SIG-M5 (cell line): Measurements from ENCODE around the gene GPR137.
"Not testable (repeated sequence)": the region's sequence is repeated elsewhere in the genome, so short reads cannot be mapped to it uniquely, and the experiment has no call there.

Experiments used
- DNase-seq: peaks from one replicate; lab custom pipeline; 2025; lab: John Stamatoyannopoulos, UW

Gene GPR137

DNA sequence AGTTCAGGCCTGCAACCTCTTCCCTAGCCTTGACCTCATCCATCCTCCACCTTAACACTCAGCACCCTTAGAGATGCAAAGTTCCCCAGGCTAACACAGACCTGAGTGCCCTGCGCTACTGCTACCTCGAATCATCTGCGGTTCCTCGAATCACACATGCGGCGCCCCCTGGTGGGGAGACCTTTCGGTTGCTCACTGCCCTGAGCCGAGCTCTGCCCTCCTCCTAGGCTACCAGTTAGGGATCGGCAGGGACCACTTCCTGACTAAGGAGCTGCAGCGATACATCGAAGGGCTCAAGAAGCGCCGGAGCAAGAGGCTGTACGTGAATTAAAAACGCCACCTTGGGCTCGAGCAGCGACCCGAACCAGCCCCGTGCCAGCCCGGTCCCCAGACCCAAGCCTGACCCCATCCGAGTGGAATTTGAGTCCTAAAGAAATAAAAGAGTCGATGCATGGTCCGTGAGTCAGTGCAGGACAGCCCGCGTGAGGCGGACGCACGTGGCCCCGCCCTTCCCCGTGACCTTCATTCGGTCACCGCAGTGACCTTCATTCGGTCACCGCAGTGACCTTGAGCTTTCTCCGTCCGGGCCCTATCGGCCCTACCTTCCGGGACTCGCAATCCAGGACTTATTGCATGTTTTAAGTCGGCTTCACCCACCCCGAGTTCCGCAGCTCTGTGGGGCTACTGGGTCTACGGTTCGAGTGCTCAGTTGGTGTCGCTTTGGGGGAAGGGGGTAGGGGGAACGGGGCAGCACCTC lies 18.8 kb downstream of the GPR137 start:
- DNase-seq, result peak; percentile 63

DNA sequence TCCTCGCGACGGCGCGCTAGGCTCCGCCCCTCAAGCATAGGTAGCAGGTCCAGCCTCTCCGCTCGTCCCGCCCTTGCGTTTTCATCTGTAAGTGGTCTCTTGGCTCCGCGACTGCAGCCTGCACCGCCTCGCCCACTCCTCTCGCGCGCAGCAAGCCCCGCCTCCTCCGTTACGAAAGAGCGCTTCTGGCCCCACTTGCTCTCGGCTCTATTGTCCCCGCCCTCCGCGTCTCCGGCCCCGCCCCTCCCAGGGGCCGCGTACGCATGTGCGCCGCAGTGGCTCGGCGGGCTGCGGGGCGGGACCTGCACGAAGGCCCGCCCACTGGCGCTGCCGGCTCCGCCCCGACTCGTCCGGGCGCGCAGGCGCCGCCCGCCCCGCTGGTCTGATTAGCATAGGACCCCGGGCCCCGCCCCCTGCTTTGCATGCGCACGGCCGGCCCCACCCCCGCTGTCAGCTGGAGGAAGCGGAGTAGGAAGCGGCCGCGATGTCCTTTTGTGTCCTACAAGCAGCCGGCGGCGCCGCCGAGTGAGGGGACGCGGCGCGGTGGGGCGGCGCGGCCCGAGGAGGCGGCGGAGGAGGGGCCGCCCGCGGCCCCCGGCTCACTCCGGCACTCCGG lies 19.5 kb downstream of the GPR137 start, which contains the start of gene ESRRA:
Gene ESRRA (plus strand): TSS at position 450 of the 616 bp plus-strand sequence. CDS start 1,656 bp downstream, outside the sequence.
- DNase-seq, result peak; percentile 84

DNA sequence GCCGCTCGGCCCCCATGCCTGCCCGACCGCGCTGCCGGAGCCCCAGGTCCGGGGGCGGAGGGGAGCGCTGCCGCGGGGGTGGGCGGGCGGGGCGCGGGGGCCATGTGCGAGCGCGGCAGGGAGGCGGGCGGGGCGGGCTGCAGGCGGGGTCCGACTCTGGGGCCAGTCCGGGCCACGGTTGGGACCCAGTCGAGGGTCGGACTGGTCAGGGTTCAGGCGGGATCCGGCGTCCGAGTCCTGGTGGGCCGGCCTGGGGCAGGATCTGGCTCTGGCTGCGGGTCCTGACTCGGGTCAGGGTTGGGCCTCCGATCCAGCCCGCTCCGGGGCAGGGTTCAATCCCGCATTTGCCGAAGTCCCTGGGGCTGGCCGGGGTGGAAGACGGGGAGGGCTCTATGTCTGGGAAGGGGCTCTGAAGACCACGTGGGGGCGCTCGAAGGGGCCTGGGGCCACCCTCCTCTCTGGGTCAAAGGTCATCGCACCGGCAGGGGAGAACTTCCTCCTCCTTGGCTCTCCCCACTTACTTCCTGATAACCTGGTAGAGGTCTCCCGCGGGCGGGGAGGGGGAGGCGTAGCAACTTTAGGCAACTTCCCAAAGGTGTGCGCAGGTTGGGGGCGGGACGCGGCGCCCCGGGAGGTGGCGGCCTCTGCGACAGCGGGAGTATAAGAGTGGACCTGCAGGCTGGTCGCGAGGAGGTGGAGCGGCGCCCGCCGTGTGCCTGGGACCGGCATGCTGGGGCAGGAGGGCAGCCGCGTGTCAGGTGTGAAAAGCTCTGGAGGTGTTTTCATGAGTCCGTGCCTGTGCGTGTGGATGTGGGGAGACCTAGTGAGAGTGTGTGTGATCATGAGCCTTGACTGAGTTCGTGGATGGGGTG lies 20.3 kb downstream of the GPR137 start:
- no peak for DNase-seq

DNA sequence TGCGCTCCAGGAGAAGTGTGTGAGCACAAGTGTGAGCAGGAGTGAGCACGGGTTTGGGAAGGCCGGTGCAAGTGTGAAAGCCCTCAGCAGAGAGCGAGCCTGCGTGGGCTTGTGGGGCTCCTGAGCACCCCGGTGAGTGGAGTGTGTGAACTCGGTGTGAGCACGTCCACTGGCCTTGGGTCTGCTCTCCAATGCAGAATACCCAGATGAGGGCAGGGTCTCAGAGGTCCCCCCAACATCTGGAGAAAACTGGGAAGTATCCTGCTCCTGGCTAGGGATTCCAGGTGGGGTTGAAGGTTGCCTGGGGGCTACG lies 20.9 kb downstream of the GPR137 start:
- no peak for DNase-seq

DNA sequence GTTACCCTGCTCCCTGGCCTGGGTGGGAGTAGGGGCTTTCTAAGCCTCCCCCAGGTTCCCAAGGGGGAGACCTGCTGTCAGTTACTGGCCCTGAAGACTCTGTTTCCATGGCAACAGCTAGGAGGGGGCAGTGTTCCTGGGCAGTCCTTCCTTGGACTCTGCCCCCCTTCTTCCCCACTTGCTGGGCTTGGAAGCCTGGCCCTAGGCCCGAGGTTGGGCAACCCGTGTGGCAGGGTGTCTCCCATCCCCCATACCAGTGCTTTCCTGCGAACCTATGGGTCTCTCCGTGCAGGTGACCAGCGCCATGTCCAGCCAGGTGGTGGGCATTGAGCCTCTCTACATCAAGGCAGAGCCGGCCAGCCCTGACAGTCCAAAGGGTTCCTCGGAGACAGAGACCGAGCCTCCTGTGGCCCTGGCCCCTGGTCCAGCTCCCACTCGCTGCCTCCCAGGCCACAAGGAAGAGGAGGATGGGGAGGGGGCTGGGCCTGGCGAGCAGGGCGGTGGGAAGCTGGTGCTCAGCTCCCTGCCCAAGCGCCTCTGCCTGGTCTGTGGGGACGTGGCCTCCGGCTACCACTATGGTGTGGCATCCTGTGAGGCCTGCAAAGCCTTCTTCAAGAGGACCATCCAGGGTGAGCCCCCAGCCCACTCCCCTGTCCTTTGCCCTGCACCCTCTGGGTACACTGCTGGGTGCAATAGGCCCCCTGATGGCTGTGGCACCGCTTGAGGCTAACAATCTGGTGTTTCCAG lies 21.4 kb downstream of the GPR137 start:
- no peak for DNase-seq

DNA sequence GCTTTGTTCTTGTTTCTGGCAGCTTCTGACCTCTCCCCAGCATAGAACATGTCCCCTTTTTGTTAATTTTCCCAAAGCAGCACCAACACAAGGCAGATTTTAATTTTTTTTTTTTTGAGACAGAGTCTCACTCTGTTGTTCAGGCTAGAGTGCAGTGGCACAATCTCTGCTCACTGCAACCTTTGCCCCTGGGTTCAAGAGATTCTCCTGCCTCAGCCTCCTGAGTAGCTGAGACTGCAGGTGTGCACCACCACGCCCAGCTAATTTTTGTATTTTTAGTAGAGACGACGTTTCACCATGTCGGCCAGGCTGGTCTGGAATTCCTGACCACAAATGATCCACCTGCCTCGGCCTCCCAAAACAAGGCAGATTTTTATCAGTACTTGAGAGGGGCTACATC lies 22.1 kb downstream of the GPR137 start:
- DNase-seq, result not testable (repeated sequence)

DNA sequence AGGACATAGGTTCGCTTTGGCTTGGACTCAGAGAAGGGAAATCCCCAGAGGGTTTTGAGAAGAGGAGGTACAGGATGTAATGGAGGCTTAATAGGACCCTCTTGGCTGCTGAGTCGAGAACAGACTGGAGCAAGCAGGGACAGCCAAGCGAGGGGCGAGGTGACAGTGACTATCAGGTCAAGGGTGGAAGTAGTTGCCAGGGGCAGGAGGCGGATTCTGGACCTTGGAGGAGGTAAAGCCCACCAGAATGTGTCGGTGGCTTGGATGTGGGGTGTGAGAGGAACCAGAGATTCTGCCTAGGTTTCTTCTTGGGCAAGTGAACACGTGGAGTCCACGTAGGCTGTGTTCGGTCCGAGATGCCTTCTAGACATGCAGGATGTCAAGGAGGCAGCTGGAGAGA lies 27.3 kb downstream of the GPR137 start:
- DNase-seq, result no peak

DNA sequence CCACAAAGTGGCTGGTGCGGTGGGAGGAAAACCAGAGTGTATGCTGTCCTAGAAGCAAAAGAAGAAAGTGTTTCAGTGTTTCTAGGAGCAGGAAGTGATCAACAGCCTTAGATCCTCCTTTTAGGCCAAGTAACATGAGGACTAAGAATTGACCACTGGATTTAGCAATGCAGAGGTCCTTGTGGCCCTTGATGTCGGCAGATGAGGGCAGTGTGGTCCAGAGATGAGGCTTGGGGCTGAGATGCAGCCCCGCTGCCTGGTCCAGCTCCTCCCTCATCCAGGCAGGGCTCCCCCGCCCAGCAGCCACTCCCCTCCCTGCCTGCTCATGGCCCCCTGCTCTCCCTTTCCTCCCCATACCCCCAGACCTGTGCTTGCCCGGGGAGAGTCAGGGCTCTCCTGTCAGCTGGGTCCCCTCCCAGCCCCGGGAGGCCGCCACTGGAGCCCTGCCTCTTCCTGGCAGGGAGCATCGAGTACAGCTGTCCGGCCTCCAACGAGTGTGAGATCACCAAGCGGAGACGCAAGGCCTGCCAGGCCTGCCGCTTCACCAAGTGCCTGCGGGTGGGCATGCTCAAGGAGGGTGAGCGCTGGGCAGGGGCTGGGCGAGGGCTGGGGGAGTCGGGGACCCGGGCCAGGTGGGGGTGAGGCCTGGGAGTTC lies 28.0 kb downstream of the GPR137 start:
- DNase-seq, result no peak

DNA sequence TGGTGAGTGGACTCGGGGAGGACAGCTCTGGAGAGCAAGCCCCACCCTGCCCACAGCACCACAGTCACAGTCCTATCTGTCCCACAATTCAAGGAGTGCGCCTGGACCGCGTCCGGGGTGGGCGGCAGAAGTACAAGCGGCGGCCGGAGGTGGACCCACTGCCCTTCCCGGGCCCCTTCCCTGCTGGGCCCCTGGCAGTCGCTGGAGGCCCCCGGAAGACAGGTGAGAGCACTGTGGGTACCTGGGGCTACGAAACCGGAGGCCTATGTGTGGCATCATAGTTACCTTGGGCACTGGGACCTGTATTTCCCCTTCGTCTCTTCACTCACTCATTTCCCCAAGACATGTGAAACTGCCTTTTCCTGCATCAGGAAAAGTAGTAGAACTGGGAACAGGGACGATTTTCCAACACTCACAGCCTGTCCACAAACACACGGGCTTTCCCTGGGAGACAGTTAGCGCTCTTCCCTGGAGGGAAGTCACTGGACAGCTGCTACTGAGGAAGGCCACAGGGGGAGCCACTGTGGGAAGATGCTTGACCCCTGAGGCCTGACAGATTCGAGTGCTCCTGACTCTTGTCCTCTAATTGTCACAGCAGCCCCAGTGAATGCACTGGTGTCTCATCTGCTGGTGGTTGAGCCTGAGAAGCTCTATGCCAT lies 28.6 kb downstream of the GPR137 start:
- no peak for DNase-seq

DNA sequence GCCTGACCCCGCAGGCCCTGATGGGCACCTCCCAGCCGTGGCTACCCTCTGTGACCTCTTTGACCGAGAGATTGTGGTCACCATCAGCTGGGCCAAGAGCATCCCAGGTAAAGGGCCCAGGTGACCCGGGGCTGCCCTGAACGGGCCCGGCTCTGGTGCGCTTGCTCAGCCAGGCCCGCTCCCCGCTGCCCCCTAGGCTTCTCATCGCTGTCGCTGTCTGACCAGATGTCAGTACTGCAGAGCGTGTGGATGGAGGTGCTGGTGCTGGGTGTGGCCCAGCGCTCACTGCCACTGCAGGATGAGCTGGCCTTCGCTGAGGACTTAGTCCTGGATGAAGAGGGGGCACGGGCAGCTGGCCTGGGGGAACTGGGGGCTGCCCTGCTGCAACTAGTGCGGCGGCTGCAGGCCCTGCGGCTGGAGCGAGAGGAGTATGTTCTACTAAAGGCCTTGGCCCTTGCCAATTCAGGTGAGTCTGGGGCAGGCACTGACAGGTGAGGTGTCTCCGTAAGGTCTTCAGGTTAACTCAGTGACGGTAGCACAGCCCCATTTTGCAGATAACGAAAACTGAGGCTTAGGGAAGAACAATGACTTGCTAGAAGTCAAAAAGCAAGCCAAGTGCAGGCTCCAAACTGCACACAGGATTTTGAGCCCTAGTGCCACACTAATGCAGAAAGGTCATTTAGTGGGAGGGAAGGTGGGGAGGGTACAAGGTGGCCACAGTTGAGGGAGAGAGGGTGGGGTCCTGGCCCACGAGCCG lies 29.3 kb downstream of the GPR137 start:
- DNase-seq, result no peak

DNA sequence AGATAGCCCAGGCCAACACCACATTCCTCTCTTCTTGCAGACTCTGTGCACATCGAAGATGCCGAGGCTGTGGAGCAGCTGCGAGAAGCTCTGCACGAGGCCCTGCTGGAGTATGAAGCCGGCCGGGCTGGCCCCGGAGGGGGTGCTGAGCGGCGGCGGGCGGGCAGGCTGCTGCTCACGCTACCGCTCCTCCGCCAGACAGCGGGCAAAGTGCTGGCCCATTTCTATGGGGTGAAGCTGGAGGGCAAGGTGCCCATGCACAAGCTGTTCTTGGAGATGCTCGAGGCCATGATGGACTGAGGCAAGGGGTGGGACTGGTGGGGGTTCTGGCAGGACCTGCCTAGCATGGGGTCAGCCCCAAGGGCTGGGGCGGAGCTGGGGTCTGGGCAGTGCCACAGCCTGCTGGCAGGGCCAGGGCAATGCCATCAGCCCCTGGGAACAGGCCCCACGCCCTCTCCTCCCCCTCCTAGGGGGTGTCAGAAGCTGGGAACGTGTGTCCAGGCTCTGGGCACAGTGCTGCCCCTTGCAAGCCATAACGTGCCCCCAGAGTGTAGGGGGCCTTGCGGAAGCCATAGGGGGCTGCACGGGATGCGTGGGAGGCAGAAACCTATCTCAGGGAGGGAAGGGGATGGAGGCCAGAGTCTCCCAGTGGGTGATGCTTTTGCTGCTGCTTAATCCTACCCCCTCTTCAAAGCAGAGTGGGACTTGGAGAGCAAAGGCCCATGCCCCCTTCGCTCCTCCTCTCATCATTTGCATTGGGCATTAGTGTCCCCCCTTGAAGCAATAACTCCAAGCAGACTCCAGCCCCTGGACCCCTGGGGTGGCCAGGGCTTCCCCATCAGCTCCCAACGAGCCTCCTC lies 30.2 kb downstream of the GPR137 start:
- not testable (repeated sequence) for DNase-seq

DNA sequence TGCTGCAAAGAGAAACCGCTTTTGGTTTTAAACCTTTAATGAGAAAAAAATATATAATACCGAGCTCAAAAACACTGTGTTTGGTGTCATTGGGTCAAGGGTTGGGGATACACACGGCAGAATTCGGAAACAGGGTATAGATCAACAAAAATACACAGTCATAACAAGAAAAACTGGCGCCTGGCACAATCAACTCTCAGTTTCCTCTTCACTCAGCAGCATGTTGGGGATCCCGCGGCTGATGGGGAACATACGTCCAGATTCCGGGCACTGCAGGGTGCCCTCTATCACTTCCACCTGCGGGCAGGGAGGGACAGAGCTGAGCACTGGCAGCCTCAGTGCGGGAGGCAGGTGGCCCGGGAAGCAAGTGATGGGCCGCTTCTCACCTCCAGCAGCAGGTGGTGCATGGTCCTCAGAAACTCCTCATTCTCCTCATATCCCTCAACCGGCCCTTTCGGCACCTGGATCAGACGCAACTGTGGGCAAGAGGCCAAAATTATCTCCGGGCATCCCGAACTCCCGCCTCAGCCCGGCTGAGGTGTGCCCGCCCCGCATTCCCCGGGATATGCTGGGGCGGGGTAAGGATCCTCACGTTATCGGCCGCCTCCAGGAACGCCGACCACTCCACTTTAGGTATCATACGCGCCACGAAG lies 31.1 kb downstream of the GPR137 start:
- DNase-seq, result no peak

DNA sequence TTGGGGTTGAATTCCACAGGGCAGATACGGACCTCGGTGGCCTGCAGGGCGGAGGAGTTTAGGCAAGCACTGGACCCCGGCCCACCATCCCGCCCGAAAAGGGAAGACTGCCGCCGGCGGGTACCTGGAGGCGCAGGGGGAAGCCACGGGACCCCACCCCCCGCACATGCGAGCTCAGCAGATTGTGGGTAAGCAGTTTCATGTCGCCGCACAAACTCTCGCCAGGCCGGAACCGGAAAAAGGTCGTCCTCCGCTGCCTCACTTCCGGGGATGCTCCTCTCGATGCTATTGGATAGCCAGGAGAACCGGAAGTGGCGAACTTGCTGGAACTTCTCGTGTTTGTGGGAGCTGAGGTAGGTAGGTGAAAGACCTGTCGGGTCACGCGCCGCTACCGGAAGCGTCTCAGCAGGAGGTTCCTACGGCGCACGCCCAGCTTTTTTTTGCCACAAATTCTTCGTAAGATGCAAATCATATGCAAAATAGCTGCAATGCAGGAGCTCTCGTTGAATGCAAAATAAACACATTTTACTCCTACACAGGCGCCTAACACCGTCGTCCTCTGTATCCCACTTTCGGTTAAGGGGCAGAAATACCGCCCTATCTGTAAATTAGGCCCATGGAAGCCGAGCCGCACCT lies 31.8 kb downstream of the GPR137 start, which contains the start of gene TRMT112:
Gene TRMT112 (minus strand): TSS at position 235 of the 636 bp plus-strand sequence. CDS start 33 bp downstream, at position 202.
- peak; percentile 93 for DNase-seq

DNA sequence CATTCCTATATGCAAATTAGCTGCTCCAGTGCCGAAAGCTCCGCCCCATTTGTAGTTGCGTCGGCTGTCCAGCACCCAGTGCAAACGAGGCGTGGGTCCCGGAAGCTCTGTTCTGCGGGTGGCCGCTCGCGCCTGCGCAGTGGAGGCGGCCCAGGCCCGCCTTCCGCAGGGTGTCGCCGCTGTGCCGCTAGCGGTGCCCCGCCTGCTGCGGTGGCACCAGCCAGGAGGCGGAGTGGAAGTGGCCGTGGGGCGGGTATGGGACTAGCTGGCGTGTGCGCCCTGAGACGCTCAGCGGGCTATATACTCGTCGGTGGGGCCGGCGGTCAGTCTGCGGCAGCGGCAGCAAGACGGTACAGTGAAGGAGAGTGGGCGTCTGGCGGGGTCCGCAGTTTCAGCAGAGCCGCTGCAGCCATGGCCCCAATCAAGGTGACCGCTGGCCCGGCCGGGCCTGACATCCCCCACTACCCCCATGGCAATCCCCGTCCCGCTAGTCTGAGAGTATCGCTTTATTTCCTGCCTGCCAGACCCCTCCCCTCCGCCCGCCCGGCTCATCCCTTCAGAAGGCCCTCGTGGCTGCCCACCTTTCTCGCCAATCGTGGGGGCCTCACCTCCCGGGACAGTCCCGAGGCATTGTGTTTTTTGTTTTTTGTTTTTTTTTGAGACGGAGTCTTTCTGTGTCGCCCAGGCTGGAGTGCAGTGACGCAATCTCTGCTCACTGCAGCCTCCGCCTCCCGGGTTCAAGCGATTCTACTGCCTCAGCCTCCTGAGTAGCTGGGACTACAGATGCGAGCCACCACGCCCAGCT lies 32.5 kb downstream of the GPR137 start, which contains the start of gene PRDX5:
Gene PRDX5 (plus strand): TSS at position 161 of the 805 bp plus-strand sequence. CDS start 95 bp downstream, at position 256.
- peak; percentile 65 for DNase-seq

DNA sequence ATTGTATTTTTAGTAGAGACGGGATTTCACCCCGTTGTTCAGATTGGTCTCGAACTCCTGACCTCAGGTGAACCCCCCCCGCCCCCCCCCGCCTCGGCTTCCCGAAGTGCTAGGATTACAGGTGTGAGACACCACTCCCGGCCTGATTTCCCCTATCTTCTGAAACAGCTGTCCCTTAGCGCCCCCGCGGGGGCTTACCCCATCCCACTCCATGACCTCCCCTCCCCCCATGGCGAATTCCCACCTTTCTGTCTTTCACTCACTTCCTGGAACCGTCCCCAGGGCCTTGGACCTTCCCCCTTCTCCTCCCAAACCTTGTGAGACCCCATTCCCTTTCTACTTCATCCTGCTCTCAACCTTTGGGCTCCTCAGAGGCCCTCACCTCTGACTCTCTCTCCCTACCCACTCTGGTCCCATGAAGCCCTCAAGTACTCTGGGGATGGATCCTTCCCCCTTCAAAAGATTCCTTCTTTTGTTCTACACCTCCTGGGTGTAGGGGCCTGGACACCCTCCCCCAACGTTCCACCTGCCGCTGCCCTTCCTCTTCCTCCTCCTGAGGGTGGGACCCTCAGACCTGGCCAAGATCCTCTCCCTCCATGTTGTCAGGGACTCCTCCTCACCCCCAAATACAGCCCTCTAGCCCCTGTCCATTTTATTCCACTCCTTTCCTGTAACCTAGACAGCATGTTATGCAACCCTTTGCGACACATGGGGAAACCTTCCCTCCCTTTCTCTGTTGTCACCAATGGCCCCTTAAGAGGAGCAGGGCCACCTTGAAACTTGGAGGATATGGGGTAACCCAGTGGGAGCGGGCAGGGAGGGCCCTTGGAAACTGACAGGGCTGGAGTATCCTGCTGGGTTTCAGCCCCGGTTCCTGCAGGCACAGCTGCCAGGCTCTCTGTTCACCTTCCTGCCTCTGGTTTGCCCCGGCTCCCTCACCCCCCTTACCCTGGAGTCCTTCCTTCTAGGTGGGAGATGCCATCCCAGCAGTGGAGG lies 33.4 kb downstream of the GPR137 start:
- DNase-seq, result peak; percentile 22

DNA sequence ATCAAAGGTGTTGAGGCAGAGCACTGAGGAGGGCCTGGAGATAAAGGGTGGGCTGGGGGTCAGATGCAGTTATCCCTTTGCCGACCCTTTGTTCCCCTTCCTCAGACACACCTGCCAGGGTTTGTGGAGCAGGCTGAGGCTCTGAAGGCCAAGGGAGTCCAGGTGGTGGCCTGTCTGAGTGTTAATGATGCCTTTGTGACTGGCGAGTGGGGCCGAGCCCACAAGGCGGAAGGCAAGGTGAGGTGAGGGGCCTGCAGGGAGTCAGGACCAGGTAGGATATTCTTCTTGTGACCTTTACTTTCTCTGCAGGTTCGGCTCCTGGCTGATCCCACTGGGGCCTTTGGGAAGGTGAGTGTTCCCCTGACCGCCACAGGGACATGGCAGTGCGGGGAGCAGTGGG lies 34.9 kb downstream of the GPR137 start:
- DNase-seq, result no peak
